ENCODE results near the gene ELL2.

Gene ELL2

GRCh38 chr5:95953021-95953702 lies 8.5 kb downstream of the ELL2 start:
- DNase-seq, result no peak

GRCh38 chr5:95951916-95952315 lies 9.7 kb downstream of the ELL2 start:
- no peak for DNase-seq

GRCh38 chr5:95949810-95950209 lies 11.8 kb downstream of the ELL2 start:
- no peak for DNase-seq

GRCh38 chr5:95948631-95949030 lies 13.0 kb downstream of the ELL2 start:
- no peak for DNase-seq

GRCh38 chr5:95946451-95946850 lies 15.2 kb downstream of the ELL2 start:
- no peak for DNase-seq

GRCh38 chr5:95942968-95943367 lies 18.7 kb downstream of the ELL2 start:
- DNase-seq, result no peak

- DNase-seq, result no peak
Observed at GRCh38 chr5:95942414-95942813, 19.2 kb downstream of the ELL2 start.

- peak; percentile 37 for DNase-seq
Observed at GRCh38 chr5:95941756-95942155, 19.9 kb downstream of the ELL2 start.

- peak; percentile 37 for DNase-seq
Observed at GRCh38 chr5:95940758-95941682, 20.6 kb downstream of the ELL2 start.

- no peak for DNase-seq
Observed at GRCh38 chr5:95939465-95939864, 22.2 kb downstream of the ELL2 start.

- peak; percentile 34 for DNase-seq
Observed at GRCh38 chr5:95938766-95939165, 22.9 kb downstream of the ELL2 start.

GRCh38 chr5:95938347-95938746 lies 23.3 kb downstream of the ELL2 start:
- no peak for DNase-seq

GRCh38 chr5:95937607-95938152 lies 24.0 kb downstream of the ELL2 start:
- DNase-seq, result no peak

- DNase-seq, result no peak
Observed at GRCh38 chr5:95936812-95937397, 24.7 kb downstream of the ELL2 start.

GRCh38 chr5:95935553-95936100 lies 26.0 kb downstream of the ELL2 start:
- DNase-seq, result peak; percentile 81

GRCh38 chr5:95934207-95934804 lies 27.3 kb downstream of the ELL2 start:
- no peak for DNase-seq

- DNase-seq, result no peak
Observed at GRCh38 chr5:95932941-95933340, 28.7 kb downstream of the ELL2 start.

- DNase-seq, result no peak
Observed at GRCh38 chr5:95931079-95931833, 30.4 kb downstream of the ELL2 start.

- DNase-seq, result no peak
Observed at GRCh38 chr5:95930141-95930930, 31.3 kb downstream of the ELL2 start.

GRCh38 chr5:95928724-95929253 lies 32.9 kb downstream of the ELL2 start:
- no peak for DNase-seq
